Glutamatergic neuron (in vitro differentiated cells): ENCODE results near the gene CLBA1. TPM values are rescaled to one million over a fixed set of nuclear protein-coding genes. Genes with fewer than 3 reads are reported as not detected.

Experiments used
- DNase-seq: peaks from one replicate; pipeline ENCODE4 v3.0.0; 2022
- H3K27ac Mint-ChIP-seq: one replicate; pipeline ENCODE4 v1.8.0; 2020; ENCODE audit warnings: mild to moderate bottlenecking, mixed read lengths, inconsistent platforms; ENCODE audit not compliant: unreplicated experiment
- H3K27me3 Mint-ChIP-seq: one replicate; pipeline ENCODE4 v1.8.0; 2020; ENCODE audit warnings: mild to moderate bottlenecking, moderate library complexity, mixed read lengths, inconsistent platforms; ENCODE audit not compliant: unreplicated experiment
- H3K36me3 Mint-ChIP-seq: one replicate; pipeline ENCODE4 v1.8.0; 2020; ENCODE audit warnings: mild to moderate bottlenecking, mixed read lengths, inconsistent platforms; ENCODE audit not compliant: unreplicated experiment
- H3K4me1 Mint-ChIP-seq: one replicate; pipeline ENCODE4 v1.8.0; 2020; ENCODE audit warnings: mild to moderate bottlenecking, low read depth, mixed read lengths, inconsistent platforms; ENCODE audit not compliant: unreplicated experiment
- H3K4me3 Mint-ChIP-seq: one replicate; pipeline ENCODE4 v1.8.0; 2020; ENCODE audit warnings: mild to moderate bottlenecking, mixed read lengths, inconsistent platforms; ENCODE audit not compliant: unreplicated experiment
- H3K9me3 Mint-ChIP-seq: one replicate; pipeline ENCODE4 v1.8.0; 2020; ENCODE audit warnings: mild to moderate bottlenecking, moderate library complexity, mixed read lengths, inconsistent platforms; ENCODE audit not compliant: unreplicated experiment
- CTCF ChIP-seq: fragments of 200-600 bp; sonication (generic); IDR thresholded peaks from one replicate; pipeline ENCODE4 v1.5.0; 2021; ENCODE audit not compliant: partially characterized antibody, unreplicated experiment
- total RNA-seq: library from RNA; stranded (reverse); fragmentation: NEBNext Ultra II Directional; extraction: Animal tissue kit (Norgen Biotek cat#: 25700); gene quantifications from one replicate; pipeline ENCODE4 v1.2.1, GENCODE V29; 2021; ENCODE audit not compliant: unreplicated experiment

The CLBA1 gene
- total RNA-seq, 1 donor from 2014 or later: 5.9 TPM

- peaks cover 16% of the 10 kb centered on the region for H3K27me3 Mint-ChIP-seq
- peaks cover 9% of the 10 kb centered on the region for H3K9me3 Mint-ChIP-seq
- peaks cover 13% of the 10 kb centered on the region for H3K4me1 Mint-ChIP-seq
- no peak overlapping the region for H3K4me3 Mint-ChIP-seq
- DNase-seq: no peak
- H3K36me3 Mint-ChIP-seq: peaks cover 11% of the 10 kb centered on the region
- no peak for TF ChIP-seq CTCF
- no peak overlapping the region for H3K27ac Mint-ChIP-seq
Observed at GRCh38 chr14:104993808-104994591, 8.4 kb downstream of the CLBA1 start.

GRCh38 chr14:104994978-104995377, 9.4 kb downstream of the CLBA1 start:
- no peak overlapping the region for H3K4me3 Mint-ChIP-seq
- peaks cover 14% of the 10 kb centered on the region for H3K36me3 Mint-ChIP-seq
- H3K4me1 Mint-ChIP-seq: peaks cover 9% of the 10 kb centered on the region
- peaks cover 16% of the 10 kb centered on the region for H3K27me3 Mint-ChIP-seq
- no peak for TF ChIP-seq CTCF
- peaks cover 14% of the 10 kb centered on the region for H3K9me3 Mint-ChIP-seq
- DNase-seq: no peak
- H3K27ac Mint-ChIP-seq: no peak overlapping the region

- DNase-seq: no peak
- TF ChIP-seq CTCF: no peak
- Mint-ChIP-seq H3K9me3 (peaks cover 11% of the 10 kb centered on the region), H3K4me3 (no peak overlapping the region), H3K36me3 (peaks cover 15% of the 10 kb centered on the region), H3K27me3 (peaks cover 16% of the 10 kb centered on the region), H3K27ac (no peak overlapping the region), H3K4me1 (peaks cover 8% of the 10 kb centered on the region)
Observed at GRCh38 chr14:104996032-104996431, 10.4 kb downstream of the CLBA1 start.

- TF ChIP-seq CTCF: no peak
- DNase-seq: peak; percentile 14
- no peak overlapping the region for H3K4me3 Mint-ChIP-seq
- H3K9me3 Mint-ChIP-seq: peaks cover 11% of the 10 kb centered on the region
- H3K4me1 Mint-ChIP-seq: peaks cover 8% of the 10 kb centered on the region
- peaks cover 15% of the 10 kb centered on the region for H3K36me3 Mint-ChIP-seq
- peaks cover 16% of the 10 kb centered on the region for H3K27me3 Mint-ChIP-seq
- no peak overlapping the region for H3K27ac Mint-ChIP-seq
Observed at GRCh38 chr14:104996483-104996882, 10.9 kb downstream of the CLBA1 start.

GRCh38 chr14:104998801-104999200, 13.2 kb downstream of the CLBA1 start:
- Mint-ChIP-seq H3K36me3 (peaks cover 4% of the 10 kb centered on the region), H3K27ac (peak overlapping the region; percentile 29), H3K4me1 (peaks cover 1% of the 10 kb centered on the region), H3K9me3 (peaks cover 5% of the 10 kb centered on the region), H3K4me3 (no peak overlapping the region), H3K27me3 (peaks cover 7% of the 10 kb centered on the region)
- no peak for TF ChIP-seq CTCF
- no peak for DNase-seq
